H1 (cell line): Measurements from ENCODE around the gene SF3A2.

Experiments used
- BCL11A ChIP-seq, 2 experiments: IDR thresholded peaks; one replicate each; pipeline ENCODE4 v1.6.1; 2011; ENCODE audit warnings: low read depth in 2 of 2, low read length in 2 of 2, mild to moderate bottlenecking in 2 of 2
- CTCF ChIP-seq, 3 experiments: IDR thresholded peaks; 1 replicate in 2 of 3; 2 replicates in 1 of 3; pipeline versions ENCODE4 v1.5.1 to v1.6.1; 2011; ENCODE audit warnings: low read length in 3 of 3, mild to moderate bottlenecking in 3 of 3, inconsistent platforms in 2 of 3, low read depth in 1 of 3, moderate library complexity in 1 of 3; ENCODE audit not compliant: insufficient read depth in 1 of 3; ENCODE audit errors: control extremely low read depth in 1 of 3
- EGR1 ChIP-seq: IDR thresholded peaks from 2 replicates; pipeline ENCODE4 v1.6.1; 2011; ENCODE audit warnings: low read depth, low read length, borderline replicate concordance
- EP300 ChIP-seq, 2 experiments: IDR thresholded peaks; 1 replicate in 1 of 2; 2 replicates in 1 of 2; pipeline ENCODE4 v1.6.1; 2011 to 2012; ENCODE audit warnings: low read depth in 2 of 2, low read length in 2 of 2, mild to moderate bottlenecking in 2 of 2, borderline replicate concordance in 1 of 2, inconsistent platforms in 1 of 2, moderate library complexity in 1 of 2
- JUND ChIP-seq: IDR thresholded peaks from 2 replicates; pipeline ENCODE4 v1.6.1; 2011; ENCODE audit warnings: mild to moderate bottlenecking, improper control_type of control experiment, low read length
- POLR2A ChIP-seq, 2 experiments: IDR thresholded peaks; 1 replicate in 1 of 2; 2 replicates in 1 of 2; pipeline ENCODE4 v1.6.1; 2011; ENCODE audit warnings: low read depth in 2 of 2, low read length in 2 of 2, mild to moderate bottlenecking in 2 of 2; ENCODE audit errors: control extremely low read depth in 1 of 2
- YY1 ChIP-seq: IDR thresholded peaks from 2 replicates; pipeline ENCODE4 v1.6.1; 2011; ENCODE audit warnings: low read depth, mild to moderate bottlenecking, low read length

GRCh38 chr19:2194513-2195078 lies 42.0 kb upstream of the SF3A2 start:
- TF ChIP-seq CTCF (IDR thresholded peaks at IDR 0.05; ENCODE audit: control extremely low read depth in 1 of 3, insufficient read depth in 1 of 3, low read depth in 1 of 3, low read length in 3 of 3) (no peak), BCL11A (IDR thresholded peaks at IDR 0.05; ENCODE audit: low read depth in 2 of 2, low read length in 2 of 2) (no peak), EGR1 (no peak), JUND (no peak), POLR2A (IDR thresholded peaks at IDR 0.05; ENCODE audit: control extremely low read depth in 1 of 2, low read depth in 2 of 2, low read length in 2 of 2) (no peak), YY1 (no peak), EP300 (IDR thresholded peaks at IDR 0.05; ENCODE audit: borderline replicate concordance in 1 of 2, low read depth in 2 of 2, low read length in 2 of 2) (no peak)
